HG03064 (cell line): Measurements from ENCODE around the gene S1PR4.
"Not testable (repeated sequence)": the region's sequence is repeated elsewhere in the genome, so short reads cannot be mapped to it uniquely, and the experiment has no call there.

Source experiments
- ATAC-seq: cut with Tn5 transposase; IDR thresholded peaks from one replicate; pipeline ENCODE4 v1.9.1; 2021; ENCODE audit warnings: low read depth; ENCODE audit not compliant: unreplicated experiment

The S1PR4 gene

DNA sequence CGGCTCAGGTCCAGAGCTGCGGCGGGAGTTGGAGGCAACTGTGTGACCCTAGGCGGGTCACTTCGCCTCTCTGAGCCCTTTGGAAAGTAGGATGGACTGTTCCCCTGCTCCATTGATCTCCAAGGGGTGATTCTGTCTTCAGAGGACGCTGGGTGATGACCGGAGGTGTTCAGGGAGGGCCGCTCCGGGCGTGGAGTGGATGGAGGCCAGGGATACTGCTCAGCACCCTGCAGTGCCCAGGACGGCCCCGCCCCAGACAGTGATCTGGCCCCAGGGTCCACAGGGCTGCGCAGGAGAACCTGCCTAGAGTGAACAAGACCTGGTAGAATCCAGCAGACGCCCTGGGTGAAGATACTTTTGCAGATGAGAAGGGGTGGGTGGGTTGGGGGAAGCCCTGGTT is 14.1 kb downstream of the S1PR4 start:
- ATAC-seq = no peak

- no peak for ATAC-seq
Measured at GRCh38 chr19:3193256-3194105, 14.9 kb downstream of the S1PR4 start.

DNA sequence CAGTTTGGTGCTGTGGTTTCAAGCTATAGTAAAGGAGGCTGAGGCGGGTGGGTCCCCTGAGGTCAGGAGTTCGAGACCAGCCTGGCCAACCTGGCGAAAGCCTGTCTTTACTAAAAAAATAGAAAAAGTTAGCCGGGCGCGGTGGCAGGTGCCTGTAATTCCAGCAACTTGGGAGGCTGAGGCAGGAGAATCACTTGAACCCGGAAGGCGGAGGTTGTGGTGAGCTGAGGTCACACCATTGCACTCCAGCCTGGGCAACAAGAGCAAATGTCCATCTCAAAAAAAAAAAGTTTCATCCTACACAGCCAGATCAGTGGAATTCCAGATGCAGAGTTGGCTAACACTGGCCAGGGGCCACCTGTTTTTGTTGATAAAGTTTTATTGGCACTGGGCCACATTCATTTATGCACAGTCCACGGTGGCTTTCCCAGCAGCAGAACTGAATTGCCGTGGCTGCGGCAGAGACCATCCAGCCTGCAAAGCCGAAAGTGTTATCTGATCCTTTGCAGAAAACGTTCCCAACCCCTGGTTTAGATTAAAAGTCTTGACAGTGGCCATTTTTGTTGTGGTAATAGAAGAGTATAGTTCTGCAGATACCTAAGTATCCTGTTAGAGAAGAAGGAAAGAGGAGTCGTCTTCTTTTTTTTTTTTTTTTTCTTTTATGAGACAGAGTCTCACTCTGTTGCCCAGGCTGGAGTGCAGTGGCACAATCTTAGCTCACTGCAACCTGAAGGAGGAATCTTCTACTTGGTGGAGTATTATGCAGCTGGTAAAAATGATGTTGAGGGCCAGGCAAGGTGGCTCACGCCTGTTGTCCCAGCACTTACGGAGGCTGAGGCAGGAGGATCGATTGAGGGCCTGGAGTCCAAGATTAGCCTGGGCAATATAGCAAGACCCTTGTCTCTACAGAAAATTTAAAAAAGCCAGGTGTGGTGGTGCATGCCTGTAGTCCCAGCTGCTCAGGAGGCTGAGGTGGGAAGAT is 15.8 kb downstream of the S1PR4 start:
- ATAC-seq = no peak

- no peak for ATAC-seq
Measured at GRCh38 chr19:3196064-3196932, 17.7 kb downstream of the S1PR4 start.

- no peak for ATAC-seq
Measured at GRCh38 chr19:3196933-3197205, 18.3 kb downstream of the S1PR4 start.

DNA sequence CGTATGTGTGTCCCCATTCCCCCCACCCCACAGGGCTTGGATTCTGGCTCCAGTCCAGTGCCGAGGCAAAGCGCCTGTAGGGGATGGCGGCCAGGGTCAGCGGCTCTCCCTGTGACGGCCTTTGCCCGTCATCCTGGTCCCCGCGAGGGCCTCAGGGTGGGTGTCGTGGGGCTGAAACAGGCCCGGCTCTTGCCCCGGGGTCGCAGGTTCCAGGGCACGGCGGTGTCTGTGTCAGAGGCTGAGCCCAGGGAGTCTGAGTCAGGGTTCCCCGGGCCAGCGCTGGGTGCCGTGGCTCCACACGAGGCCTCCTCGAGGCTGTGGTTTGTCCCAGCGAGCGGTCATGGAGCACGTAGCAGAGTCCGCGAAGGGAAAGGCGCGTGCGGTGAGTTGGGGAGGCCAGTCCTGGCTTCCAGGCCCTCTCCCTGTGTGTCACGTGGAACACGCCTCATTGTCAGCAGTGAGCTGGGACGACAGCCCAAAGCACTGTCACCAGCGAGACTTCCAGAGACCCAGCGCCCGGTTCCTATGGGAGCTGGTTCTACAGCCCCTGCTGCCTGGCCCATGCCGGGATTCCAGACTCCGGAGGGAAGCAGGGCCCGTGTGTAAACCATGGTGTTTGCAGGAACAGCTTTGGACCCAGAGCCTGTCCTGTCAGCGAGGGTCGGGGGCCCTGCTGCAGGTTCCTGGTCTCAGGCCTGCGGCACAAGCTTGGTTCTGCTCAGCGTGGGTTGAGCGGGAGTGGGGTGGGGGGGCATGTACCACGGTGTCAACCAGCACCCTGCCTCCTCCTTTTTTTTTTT is 20.5 kb downstream of the S1PR4 start:
- no peak for ATAC-seq

DNA sequence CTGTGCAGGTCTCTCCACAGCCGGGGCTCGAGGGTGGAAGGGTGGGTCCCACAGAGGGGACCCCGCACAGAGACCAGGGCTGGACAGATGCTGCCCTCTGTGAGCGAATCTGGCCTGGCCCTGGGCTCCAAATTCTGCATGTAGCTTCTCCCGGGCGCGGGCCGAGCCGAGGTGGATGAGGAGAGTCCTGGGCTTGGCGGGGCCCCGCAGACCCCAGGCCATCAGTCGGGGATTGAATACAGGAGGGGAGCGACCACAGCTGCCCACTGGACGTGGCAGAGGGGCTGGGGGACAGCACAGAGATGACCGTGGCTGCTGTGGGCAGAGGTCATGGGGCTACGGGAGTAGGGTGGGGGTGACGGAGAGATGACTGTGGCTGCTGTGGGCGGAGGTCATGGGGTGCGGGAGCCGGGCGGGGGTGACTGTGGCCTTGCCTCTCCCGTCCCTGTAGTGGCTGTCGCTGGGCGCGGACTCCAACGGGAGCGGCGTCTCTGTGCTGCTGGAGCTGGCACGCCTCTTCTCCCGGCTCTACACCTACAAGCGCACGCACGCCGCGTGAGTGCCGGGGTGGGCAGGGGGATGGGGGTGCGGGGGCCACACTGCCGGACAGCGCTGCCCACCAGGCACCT is 22.6 kb downstream of the S1PR4 start:
- ATAC-seq = no peak

- no peak for ATAC-seq
Measured at GRCh38 chr19:3201911-3202310, 23.3 kb downstream of the S1PR4 start.

- no peak for ATAC-seq
Measured at GRCh38 chr19:3202346-3202745, 23.8 kb downstream of the S1PR4 start.

GRCh38 chr19:3202895-3203294 is 24.3 kb downstream of the S1PR4 start:
- not testable (repeated sequence) for ATAC-seq

DNA sequence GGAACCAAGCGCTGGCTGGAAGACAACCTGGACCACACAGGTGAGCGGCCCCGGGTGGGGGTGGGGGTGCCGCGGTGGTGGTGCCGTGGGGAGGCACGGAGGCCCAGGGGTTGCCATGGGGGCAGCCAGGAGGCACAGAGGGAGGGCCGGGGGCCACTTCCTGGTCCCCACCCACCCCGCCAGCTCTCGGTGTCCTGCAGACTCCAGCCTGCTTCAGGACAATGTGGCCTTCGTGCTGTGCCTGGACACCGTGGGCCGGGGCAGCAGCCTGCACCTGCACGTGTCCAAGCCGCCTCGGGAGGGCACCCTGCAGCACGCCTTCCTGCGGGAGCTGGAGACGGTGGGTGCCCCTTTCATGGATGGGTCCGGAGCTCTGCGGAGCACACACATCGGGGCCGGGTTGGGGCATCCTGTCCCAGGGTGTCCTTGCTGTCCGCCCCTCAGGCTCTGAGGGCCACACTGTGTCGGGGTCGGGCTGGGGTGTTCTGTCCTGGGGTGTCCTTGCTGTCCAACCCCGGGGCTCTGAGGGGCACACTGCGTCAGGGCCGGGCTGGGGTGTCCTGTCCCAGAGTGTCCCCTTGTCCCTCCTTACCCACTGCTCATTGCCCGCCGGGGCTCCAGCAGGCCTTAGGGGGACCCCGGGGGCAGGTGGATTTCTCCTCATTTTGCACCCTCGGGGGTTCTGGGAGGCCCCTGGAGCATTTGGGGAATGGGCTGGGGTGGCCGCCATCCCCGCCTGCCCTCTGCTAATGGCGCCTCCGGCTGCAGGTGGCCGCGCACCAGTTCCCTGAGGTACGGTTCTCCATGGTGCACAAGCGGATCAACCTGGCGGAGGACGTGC is 25.5 kb downstream of the S1PR4 start:
- ATAC-seq = no peak

DNA sequence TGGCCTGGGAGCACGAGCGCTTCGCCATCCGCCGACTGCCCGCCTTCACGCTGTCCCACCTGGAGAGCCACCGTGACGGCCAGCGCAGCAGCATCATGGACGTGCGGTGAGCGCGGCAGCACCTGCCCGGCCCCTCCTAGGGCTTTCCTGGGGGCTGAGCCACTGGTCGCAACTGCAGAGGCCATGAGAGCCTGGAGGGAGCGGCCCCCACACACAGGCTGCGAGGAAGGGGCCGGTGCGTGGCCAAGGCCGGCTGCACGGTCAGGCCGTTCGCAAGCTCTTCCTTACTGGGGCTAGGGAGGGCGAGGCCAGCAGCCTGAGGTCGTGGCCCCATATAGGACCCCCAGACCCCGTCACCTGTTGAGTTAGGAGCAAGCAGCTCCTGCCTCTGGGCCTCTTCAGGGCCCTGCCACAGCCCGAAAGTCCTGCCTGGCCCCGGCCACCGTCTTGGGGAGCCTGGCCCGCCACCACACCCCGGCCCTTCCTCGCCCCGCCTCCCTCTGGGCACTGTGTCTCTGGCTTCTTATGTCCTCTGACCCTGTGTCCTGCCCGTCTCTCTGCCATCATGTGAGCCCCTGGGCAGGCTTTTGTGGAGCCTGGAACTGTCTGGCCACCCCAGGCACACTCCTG is 26.2 kb downstream of the S1PR4 start:
- ATAC-seq = no peak

GRCh38 chr19:3206216-3206953 is 27.8 kb downstream of the S1PR4 start:
- no peak for ATAC-seq

GRCh38 chr19:3207461-3208242 is 29.1 kb downstream of the S1PR4 start:
- no peak for ATAC-seq

DNA sequence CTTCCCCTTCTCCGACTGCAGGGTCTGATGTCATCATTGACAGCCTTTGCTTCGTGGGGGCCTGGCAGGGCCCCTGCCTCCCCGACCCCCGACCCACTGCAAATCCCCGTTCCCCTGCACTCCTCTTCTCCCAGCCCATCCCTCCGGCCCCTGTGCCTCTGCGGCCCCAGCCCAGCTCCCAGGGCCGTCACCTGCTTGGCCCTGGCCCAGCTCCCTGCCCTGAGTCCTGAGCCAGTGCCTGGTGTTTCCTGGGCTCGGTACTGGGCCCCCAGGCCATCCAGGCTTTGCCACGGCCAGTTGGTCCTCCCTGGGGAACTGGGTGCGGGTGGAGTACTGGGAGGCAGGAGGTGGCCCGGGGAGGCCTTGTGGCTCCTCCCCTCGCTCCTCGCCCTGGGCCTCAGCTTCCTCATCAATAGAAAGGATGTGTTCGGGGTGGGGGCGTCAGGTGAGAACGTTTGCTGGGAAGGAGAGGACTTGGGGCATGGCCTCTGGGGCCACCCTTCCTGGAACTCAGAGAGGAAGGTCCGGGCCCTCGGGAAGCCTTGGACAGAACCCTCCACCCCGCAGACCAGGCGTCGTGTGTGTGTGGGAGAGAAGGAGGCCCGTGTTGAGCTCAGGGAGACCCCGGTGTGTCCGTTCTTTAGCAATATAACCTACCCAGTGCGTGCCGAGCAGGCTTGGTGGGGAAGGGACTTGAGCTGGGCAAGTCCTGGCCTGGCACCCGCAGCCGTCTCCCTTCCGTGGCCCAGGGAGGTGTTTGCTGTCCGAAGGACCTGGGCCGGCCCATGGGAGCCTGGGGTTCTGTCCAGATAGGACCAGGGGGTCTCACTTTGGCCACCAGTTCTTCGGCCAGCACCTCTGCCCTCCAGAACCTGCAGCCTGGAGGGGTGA is 30.0 kb downstream of the S1PR4 start:
- no peak for ATAC-seq
